Activated CD4-positive, CD25-positive, alpha-beta regulatory T cell treated with anti-CD3 and anti-CD28 coated beads, Interleukin-2, amount 50 U/mL, for 72 hours (primary cell): ENCODE measurements around the gene TBC1D14.

Experiments
- DNase-seq: peaks from one replicate; pipeline ENCODE4 v3.0.0; 2021

The TBC1D14 gene

GRCh38 chr4:7004331-7004730, 94.7 kb downstream of the TBC1D14 start:
- DNase-seq, result no peak

GRCh38 chr4:7005571-7005970, 95.9 kb downstream of the TBC1D14 start:
- no peak for DNase-seq

- no peak for DNase-seq
Observed at GRCh38 chr4:7006411-7006810, 96.8 kb downstream of the TBC1D14 start.

- DNase-seq, result no peak
Observed at GRCh38 chr4:7007142-7007907, 97.7 kb downstream of the TBC1D14 start.

GRCh38 chr4:7007944-7008343, 98.3 kb downstream of the TBC1D14 start:
- DNase-seq, result no peak

GRCh38 chr4:7009564-7009963, 99.9 kb downstream of the TBC1D14 start:
- DNase-seq, result no peak

- DNase-seq, result no peak
Observed at GRCh38 chr4:7013175-7013574, 103.5 kb downstream of the TBC1D14 start.

- no peak for DNase-seq
Observed at GRCh38 chr4:7014815-7015214, 105.2 kb downstream of the TBC1D14 start.

GRCh38 chr4:7015383-7016035, 105.9 kb downstream of the TBC1D14 start:
- no peak for DNase-seq

GRCh38 chr4:7016086-7016485, 106.5 kb downstream of the TBC1D14 start:
- no peak for DNase-seq

- DNase-seq, result no peak
Observed at GRCh38 chr4:7016512-7016911, 106.9 kb downstream of the TBC1D14 start.

GRCh38 chr4:7017446-7018048, 107.9 kb downstream of the TBC1D14 start:
- no peak for DNase-seq

GRCh38 chr4:7018281-7018680, 108.7 kb downstream of the TBC1D14 start:
- DNase-seq, result no peak

GRCh38 chr4:7019367-7019766, 109.7 kb downstream of the TBC1D14 start:
- no peak for DNase-seq

GRCh38 chr4:7020290-7020689, 110.7 kb downstream of the TBC1D14 start:
- DNase-seq, result no peak

GRCh38 chr4:7020856-7021255, 111.2 kb downstream of the TBC1D14 start:
- DNase-seq, result no peak

GRCh38 chr4:7021355-7021754, 111.7 kb downstream of the TBC1D14 start:
- no peak for DNase-seq

- no peak for DNase-seq
Observed at GRCh38 chr4:7021930-7022664, 112.5 kb downstream of the TBC1D14 start.

- DNase-seq, result no peak
Observed at GRCh38 chr4:7023486-7023885, 113.9 kb downstream of the TBC1D14 start.

GRCh38 chr4:7023901-7024300, 114.3 kb downstream of the TBC1D14 start:
- no peak for DNase-seq

GRCh38 chr4:7024336-7024890, 114.8 kb downstream of the TBC1D14 start:
- DNase-seq, result no peak

GRCh38 chr4:7025040-7025602, 115.5 kb downstream of the TBC1D14 start:
- DNase-seq, result no peak

- DNase-seq, result no peak
Observed at GRCh38 chr4:7026107-7026506, 116.5 kb downstream of the TBC1D14 start.
